Large intestine (tissue), 3 donors: ENCODE data around the gene ARID5B. TPM values are rescaled to one million over a fixed set of nuclear protein-coding genes. Genes with fewer than 3 reads are reported as not detected.
A peak's percentile ranks its signal among the peaks of the same experiment; 100 is the strongest.

Experiments used
- DNase-seq, 2 donors: peaks; one replicate each; pipeline versions ENCODE4 v3.0.0 to v3.0.0-alpha.2; 2013
- H3K27ac ChIP-seq: one replicate; pipeline ENCODE4 v1.5.1; 2013; ENCODE audit warnings: low read length
- H3K27me3 ChIP-seq: 2 replicates; pipeline ENCODE4 v1.6.1; 2013; ENCODE audit warnings: low read length; ENCODE audit not compliant: control insufficient read depth, insufficient read depth
- H3K36me3 ChIP-seq: 2 replicates; pipeline ENCODE4 v1.6.1; 2013; ENCODE audit warnings: low read length; ENCODE audit not compliant: control insufficient read depth, insufficient read depth
- H3K4me1 ChIP-seq: one replicate; pipeline ENCODE4 v1.6.1; 2013; ENCODE audit warnings: low read length; ENCODE audit not compliant: control insufficient read depth, insufficient read depth
- H3K4me3 ChIP-seq: one replicate; pipeline ENCODE4 v1.5.1; 2013; ENCODE audit warnings: low read length
- H3K9me3 ChIP-seq: one replicate; pipeline ENCODE4 v1.6.1; 2013; ENCODE audit warnings: mild to moderate bottlenecking, low read depth, low read length, moderate library complexity; ENCODE audit not compliant: control insufficient read depth
- WGBS: methylation state at CpG from one replicate; pipeline ENCODE4 v1.1.5; 2013; ENCODE audit warnings: low lambda C conversion rate; ENCODE audit not compliant: insufficient coverage; 5-methylcytosine and 5-hydroxymethylcytosine counted together
- polyA plus RNA-seq: library from polyadenylated mRNA; unstranded; fragments of 120-200 nt; gene quantifications from one replicate; pipeline ENCODE4 v1.2.1, GENCODE V29; 2013

The ARID5B gene
- polyA plus RNA-seq, 1 donor = 19.9 TPM

- WGBS = 58% methylated on average over 4 of the region's 6 CpGs
- H3K27me3 ChIP-seq = no peaks in the 10 kb centered on the region
- peak; percentile 73 to 87 for DNase-seq
- peak overlapping the region; percentile 99 for H3K27ac ChIP-seq
- peaks cover 17% of the 10 kb centered on the region for H3K4me1 ChIP-seq
- H3K36me3 ChIP-seq = no peaks in the 10 kb centered on the region
- H3K4me3 ChIP-seq = peak overlapping the region; percentile 90
- peaks cover 4% of the 10 kb centered on the region for H3K9me3 ChIP-seq
Measured at GRCh38 chr10:61904733-61905725, 3.5 kb downstream of the ARID5B start.

- no CpG with 5 or more reads among the region's 3 CpGs for WGBS
Measured at GRCh38 chr10:61905837-61906561, 4.5 kb downstream of the ARID5B start.

GRCh38 chr10:61906562-61906901 lies 5.0 kb downstream of the ARID5B start:
- Histone ChIP-seq H3K27me3 (no peaks in the 10 kb centered on the region), H3K4me3 (no peak overlapping the region), H3K36me3 (no peaks in the 10 kb centered on the region), H3K4me1 (peaks cover 17% of the 10 kb centered on the region), H3K9me3 (peaks cover 4% of the 10 kb centered on the region), H3K27ac (no peak overlapping the region)
- 44% methylated on average over 2 of the region's 2 CpGs for WGBS
- no peak for DNase-seq

More at GRCh38 chr10:61905837-61906561, 4.5 kb downstream of the ARID5B start:
- H3K4me3 ChIP-seq = no peak overlapping the region
- peaks cover 4% of the 10 kb centered on the region for H3K9me3 ChIP-seq
- DNase-seq = peak in 1 of 2 donors; percentile 56
- H3K27me3 ChIP-seq = no peaks in the 10 kb centered on the region
- peak overlapping the region; percentile 99 for H3K27ac ChIP-seq
- peaks cover 17% of the 10 kb centered on the region for H3K4me1 ChIP-seq
- H3K36me3 ChIP-seq = no peaks in the 10 kb centered on the region

- peaks cover 21% of the 10 kb centered on the region for H3K4me1 ChIP-seq
- no CpG with 5 or more reads among the region's 2 CpGs for WGBS
- no peaks in the 10 kb centered on the region for H3K27me3 ChIP-seq
- H3K27ac ChIP-seq = no peak overlapping the region
- H3K9me3 ChIP-seq = peaks cover 4% of the 10 kb centered on the region
- no peak overlapping the region for H3K4me3 ChIP-seq
- no peak for DNase-seq
- no peaks in the 10 kb centered on the region for H3K36me3 ChIP-seq
Measured at GRCh38 chr10:61907011-61907410, 5.5 kb downstream of the ARID5B start.

- Histone ChIP-seq H3K9me3 (peaks cover 4% of the 10 kb centered on the region), H3K36me3 (no peaks in the 10 kb centered on the region), H3K4me1 (peaks cover 21% of the 10 kb centered on the region), H3K4me3 (no peak overlapping the region), H3K27ac (no peak overlapping the region), H3K27me3 (no peaks in the 10 kb centered on the region)
- no peak for DNase-seq
- 83% methylated on average over 1 of the region's 3 CpGs for WGBS
Measured at GRCh38 chr10:61907587-61907986, 6.1 kb downstream of the ARID5B start.

- Histone ChIP-seq H3K4me3 (no peak overlapping the region), H3K4me1 (peaks cover 16% of the 10 kb centered on the region), H3K9me3 (peaks cover 4% of the 10 kb centered on the region), H3K27me3 (no peaks in the 10 kb centered on the region), H3K36me3 (peaks cover 8% of the 10 kb centered on the region), H3K27ac (no peak overlapping the region)
- 100% methylated on average over 2 of the region's 6 CpGs for WGBS
- no peak for DNase-seq
Measured at GRCh38 chr10:61910226-61910805, 8.8 kb downstream of the ARID5B start.

- 100% methylated on average over 1 of the region's 2 CpGs for WGBS
- Histone ChIP-seq H3K27me3 (no peaks in the 10 kb centered on the region), H3K4me3 (no peak overlapping the region), H3K4me1 (peaks cover 14% of the 10 kb centered on the region), H3K9me3 (peaks cover 4% of the 10 kb centered on the region), H3K27ac (no peak overlapping the region), H3K36me3 (peaks cover 10% of the 10 kb centered on the region)
- DNase-seq = no peak
Measured at GRCh38 chr10:61910894-61911293, 9.4 kb downstream of the ARID5B start.

- no peaks in the 10 kb centered on the region for H3K27me3 ChIP-seq
- no CpG with 5 or more reads among the region's 5 CpGs for WGBS
- DNase-seq = no peak
Measured at GRCh38 chr10:61911425-61911824, 9.9 kb downstream of the ARID5B start.

GRCh38 chr10:61912981-61913380 lies 11.5 kb downstream of the ARID5B start:
- no peak overlapping the region for H3K27ac ChIP-seq

More at GRCh38 chr10:61911425-61911824, 9.9 kb downstream of the ARID5B start:
- Histone ChIP-seq H3K4me3 (no peak overlapping the region), H3K27ac (no peak overlapping the region), H3K9me3 (peaks cover 4% of the 10 kb centered on the region), H3K36me3 (peaks cover 10% of the 10 kb centered on the region), H3K4me1 (peaks cover 13% of the 10 kb centered on the region)

GRCh38 chr10:61918140-61918539 lies 16.6 kb downstream of the ARID5B start:
- H3K4me3 ChIP-seq = no peak overlapping the region
- no peak for DNase-seq
- WGBS = no CpG with 5 or more reads among the region's 1 CpG
- no peaks in the 10 kb centered on the region for H3K4me1 ChIP-seq
- H3K27ac ChIP-seq = no peak overlapping the region
- peaks cover 4% of the 10 kb centered on the region for H3K9me3 ChIP-seq
- H3K36me3 ChIP-seq = peaks cover 15% of the 10 kb centered on the region
- H3K27me3 ChIP-seq = no peaks in the 10 kb centered on the region

More at GRCh38 chr10:61912981-61913380, 11.5 kb downstream of the ARID5B start:
- no CpG with 5 or more reads among the region's 2 CpGs for WGBS
- H3K4me1 ChIP-seq = peaks cover 9% of the 10 kb centered on the region
- no peaks in the 10 kb centered on the region for H3K27me3 ChIP-seq
- DNase-seq = no peak
- peaks cover 11% of the 10 kb centered on the region for H3K36me3 ChIP-seq
- H3K4me3 ChIP-seq = no peak overlapping the region
- peaks cover 8% of the 10 kb centered on the region for H3K9me3 ChIP-seq
